Stimulated activated CD4-positive, alpha-beta T cell treated with anti-CD3 and anti-CD28 coated beads, Interleukin-4, amount 100 ng/mL, for 48 hours (primary cell): Measurements from ENCODE around the gene ANAPC7.
A peak's percentile ranks its signal among the peaks of the same experiment; 100 is the strongest.
"Not testable (repeated sequence)": the region's sequence is repeated elsewhere in the genome, so short reads cannot be mapped to it uniquely, and the experiment has no call there.

Experiments
- DNase-seq, 2 donors: peaks; one replicate each; pipeline ENCODE4 v3.0.0-alpha.2; 2020; ENCODE audit warnings: low read depth in 2 of 2

The ANAPC7 gene

GRCh38 chr12:110403146-110403975, at the start of gene ANAPC7:
Gene ANAPC7, minus strand, starts transcription at chr12:110403708. Its CDS starts 81 bp downstream, at chr12:110403627.
- peak; percentile 81 to 86 for DNase-seq

- no peak for DNase-seq
Observed at GRCh38 chr12:110451263-110451662, 47.8 kb upstream of the ANAPC7 start.

GRCh38 chr12:110449799-110450497, 46.4 kb upstream of the ANAPC7 start, which contains the start of gene ARPC3:
Gene ARPC3, minus strand, starts transcription at chr12:110450337. Its CDS starts 77 bp downstream, at chr12:110450260.
- DNase-seq, result peak; percentile 91 to 94

GRCh38 chr12:110444455-110444854, 40.9 kb upstream of the ANAPC7 start:
- DNase-seq, result no peak

GRCh38 chr12:110436231-110436630, 32.7 kb upstream of the ANAPC7 start:
- no peak for DNase-seq

GRCh38 chr12:110431957-110432587, 28.6 kb upstream of the ANAPC7 start:
- no peak for DNase-seq

GRCh38 chr12:110429676-110430075, 26.2 kb upstream of the ANAPC7 start:
- not testable (repeated sequence) for DNase-seq

GRCh38 chr12:110426406-110426805, 22.9 kb upstream of the ANAPC7 start:
- DNase-seq, result no peak

GRCh38 chr12:110424237-110424636, 20.7 kb upstream of the ANAPC7 start:
- DNase-seq, result no peak

- no peak for DNase-seq
Observed at GRCh38 chr12:110421701-110422100, 18.2 kb upstream of the ANAPC7 start.

- DNase-seq, result no peak
Observed at GRCh38 chr12:110421159-110421661, 17.7 kb upstream of the ANAPC7 start.

- DNase-seq, result not testable (repeated sequence)
Observed at GRCh38 chr12:110420644-110421043, 17.1 kb upstream of the ANAPC7 start.

- DNase-seq, result not testable (repeated sequence)
Observed at GRCh38 chr12:110417113-110417512, 13.6 kb upstream of the ANAPC7 start.

- DNase-seq, result not testable (repeated sequence)
Observed at GRCh38 chr12:110410086-110410485, 6.6 kb upstream of the ANAPC7 start.

GRCh38 chr12:110405126-110405662, 1.7 kb upstream of the ANAPC7 start:
- not testable (repeated sequence) for DNase-seq

- peak; percentile 69 for DNase-seq
Observed at GRCh38 chr12:110403976-110404682, 621 bp upstream of the ANAPC7 start.

- peak in 1 of 2 donors; percentile 15 for DNase-seq
Observed at GRCh38 chr12:110382683-110383082, 20.8 kb downstream of the ANAPC7 start.

GRCh38 chr12:110379631-110380030, 23.9 kb downstream of the ANAPC7 start:
- DNase-seq, result no peak

- no peak for DNase-seq
Observed at GRCh38 chr12:110379197-110379596, 24.3 kb downstream of the ANAPC7 start.

GRCh38 chr12:110378131-110378790, 25.2 kb downstream of the ANAPC7 start:
- DNase-seq, result not testable (repeated sequence)
